Skin of body (tissue), 2 donors: ENCODE results near the gene CTNND2. TPM values are rescaled to one million over a fixed set of nuclear protein-coding genes. Genes with fewer than 3 reads are reported as not detected.

ENCODE experiments used
- DNase-seq: peaks from one replicate; lab custom pipeline; 2025; lab: John Stamatoyannopoulos, UW
- total RNA-seq: library from RNA; depleted of rRNA; stranded (reverse); fragments of >200 nt; gene quantifications from one replicate; pipeline ENCODE4 v1.2.3, GENCODE V29; 2014

The CTNND2 gene
- total RNA-seq, 1 donor from 2014 or later: 1.4 TPM

GRCh38 chr5:11386398-11386797 is 517.8 kb downstream of the CTNND2 start:
- no peak for DNase-seq

- DNase-seq: no peak
Observed at GRCh38 chr5:11385901-11386293, 518.3 kb downstream of the CTNND2 start.

GRCh38 chr5:11385251-11385900 is 518.9 kb downstream of the CTNND2 start:
- DNase-seq: no peak

GRCh38 chr5:11384441-11385250 is 519.6 kb downstream of the CTNND2 start:
- DNase-seq: no peak

- no peak for DNase-seq
Observed at GRCh38 chr5:11383506-11384095, 520.6 kb downstream of the CTNND2 start.

- DNase-seq: no peak
Observed at GRCh38 chr5:11378461-11378860, 525.8 kb downstream of the CTNND2 start.

- no peak for DNase-seq
Observed at GRCh38 chr5:11377896-11378295, 526.4 kb downstream of the CTNND2 start.

GRCh38 chr5:11372191-11372590 is 532.1 kb downstream of the CTNND2 start:
- no peak for DNase-seq

- DNase-seq: no peak
Observed at GRCh38 chr5:11371021-11371420, 533.2 kb downstream of the CTNND2 start.

GRCh38 chr5:11364531-11364930 is 539.7 kb downstream of the CTNND2 start:
- DNase-seq: no peak

- no peak for DNase-seq
Observed at GRCh38 chr5:11363631-11364178, 540.5 kb downstream of the CTNND2 start.

GRCh38 chr5:11361768-11362167 is 542.5 kb downstream of the CTNND2 start:
- DNase-seq: no peak

- DNase-seq: no peak
Observed at GRCh38 chr5:11357928-11358327, 546.3 kb downstream of the CTNND2 start.

GRCh38 chr5:11355491-11355890 is 548.8 kb downstream of the CTNND2 start:
- no peak for DNase-seq

GRCh38 chr5:11346336-11346735 is 557.9 kb downstream of the CTNND2 start:
- DNase-seq: no peak

- DNase-seq: no peak
Observed at GRCh38 chr5:11335881-11336760, 568.1 kb downstream of the CTNND2 start.

GRCh38 chr5:11334404-11334803 is 569.8 kb downstream of the CTNND2 start:
- DNase-seq: no peak

GRCh38 chr5:11329679-11330078 is 574.6 kb downstream of the CTNND2 start:
- no peak for DNase-seq

- no peak for DNase-seq
Observed at GRCh38 chr5:11324521-11325289, 579.5 kb downstream of the CTNND2 start.

GRCh38 chr5:11323761-11324160 is 580.5 kb downstream of the CTNND2 start:
- DNase-seq: no peak
